HCT116 (cell line): ENCODE measurements around the gene RAMP3. TPM values are rescaled to one million over a fixed set of nuclear protein-coding genes. Genes with fewer than 3 reads are reported as not detected.
"Not testable (repeated sequence)": the region's sequence is repeated elsewhere in the genome, so short reads cannot be mapped to it uniquely, and the experiment has no call there.

Source experiments
- ATAC-seq: fragments of 200-7000 bp; cut with Tn5 transposase; 2 replicates; pipeline ENCODE4 v1.9.1; 2020; ENCODE audit warnings: mild to moderate bottlenecking, moderate library complexity
- BruUV-seq: library from RNA; stranded (reverse); fragments of 400-500 nt; replicated peaks from 2 replicates; lab custom pipeline; 2021; lab: Mats Ljungman, UMichigan
- CTCF ChIA-PET: fragments of 300-600 bp; sonication (Branson Sonifier 250); formaldehyde crosslinking; loops from one replicate; lab custom pipeline; 2021; ENCODE audit warnings: antibody characterized with exemption; lab: Charles Lee
- POLR2A ChIA-PET: fragments of 300-600, 350-600 bp; sonication (Branson Sonifier 250); formaldehyde crosslinking; loops from one replicate; lab custom pipeline; 2021; ENCODE audit warnings: antibody characterized with exemption; lab: Charles Lee
- RAD21 ChIA-PET, 2 experiments: fragments of 300-600 bp; sonication (Branson Sonifier 250); formaldehyde crosslinking; loops; one replicate each; lab custom pipeline; 2023; ENCODE audit warnings: low total read pairs in 2 of 2; ENCODE audit not compliant: uncharacterized antibody in 2 of 2, unreplicated experiment in 2 of 2, low non-redundant PET in 1 of 2; lab: Charles Lee
- DNase-seq: peaks from one replicate; pipeline ENCODE4 v3.0.0-alpha.2; 2010; ENCODE audit warnings: low read depth, low spot score
- H2AFZ ChIP-seq: fragments of 200-600 bp; shearing (Covaris generic), sonication (generic); 2 replicates; pipeline ENCODE4 v1.6.1; 2017; ENCODE audit warnings: low read depth, mixed run types, mixed read lengths, antibody characterized with exemption, low read length; ENCODE audit not compliant: poor library complexity, severe bottlenecking
- H3K27ac ChIP-seq: 2 replicates; pipeline ENCODE4 v1.5.1; 2012; ENCODE audit warnings: low read depth, low read length
- H3K27me3 ChIP-seq: fragments of 200-600 bp; sonication (generic); 2 replicates; pipeline ENCODE4 v1.6.1; 2016; ENCODE audit warnings: mixed run types, low read length, mixed read lengths; ENCODE audit not compliant: insufficient read depth
- H3K36me3 ChIP-seq, 2 experiments: fragments of 200-500 bp in 1 of 2; fragments of 200-600 bp in 1 of 2; sonication (Bioruptor generic) in 1 of 2; sonication (generic) in 1 of 2; 2 replicates each; pipeline versions ENCODE4 v1.5.1 to v1.6.1; 2014 to 2016; ENCODE audit warnings: low read length in 2 of 2, inconsistent platforms in 1 of 2, mixed read lengths in 1 of 2, mixed run types in 1 of 2; ENCODE audit not compliant: insufficient read depth in 2 of 2, control insufficient read depth in 1 of 2
- H3K4me1 ChIP-seq, 2 experiments: fragments of 200-600 bp in 1 of 2; sonication (generic) in 1 of 2; 2 replicates each; pipeline versions ENCODE4 v1.5.1 to v1.6.1; 2012 to 2017; ENCODE audit warnings: low read length in 2 of 2, inconsistent platforms in 1 of 2, mild to moderate bottlenecking in 1 of 2, mixed read lengths in 1 of 2, mixed run types in 1 of 2, moderate library complexity in 1 of 2; ENCODE audit not compliant: insufficient read depth in 2 of 2, control insufficient read depth in 1 of 2
- H3K4me2 ChIP-seq: fragments of 200-600 bp; sonication (generic); 2 replicates; pipeline ENCODE4 v1.6.1; 2017; ENCODE audit warnings: mixed run types, low read length, mixed read lengths
- H3K4me3 ChIP-seq, 2 experiments: fragments of 200-600 bp in 1 of 2; sonication (generic) in 1 of 2; replicated peaks in 1 of 2; 2 replicates each; pipeline ENCODE4 v1.5.1; 2011 to 2016; ENCODE audit warnings: low read length in 2 of 2, control low read depth in 1 of 2, low read depth in 1 of 2, mild to moderate bottlenecking in 1 of 2, mixed read lengths in 1 of 2, mixed run types in 1 of 2
- H3K79me2 ChIP-seq: fragments of 200-600 bp; sonication (generic); 2 replicates; pipeline ENCODE4 v1.6.1; 2017; ENCODE audit warnings: mild to moderate bottlenecking, mixed run types, low read length, moderate library complexity, mixed read lengths; ENCODE audit not compliant: insufficient read depth
- H3K9ac ChIP-seq: fragments of 200-600 bp; sonication (generic); 2 replicates; pipeline ENCODE4 v1.6.1; 2016; ENCODE audit warnings: low read length, mixed read lengths
- H3K9me2 ChIP-seq: fragments of 200-600 bp; sonication (generic), shearing (Covaris generic); 2 replicates; pipeline ENCODE4 v1.6.1; 2017; ENCODE audit warnings: mixed run types, mild to moderate bottlenecking, moderate library complexity; ENCODE audit not compliant: insufficient read depth
- H3K9me3 ChIP-seq, 2 experiments: fragments of 200-500 bp in 1 of 2; fragments of 200-600 bp in 1 of 2; sonication (Bioruptor generic) in 1 of 2; sonication (generic) in 1 of 2; 2 replicates each; pipeline ENCODE4 v1.6.1; 2014 to 2017; ENCODE audit warnings: low read length in 2 of 2, mixed read lengths in 2 of 2, inconsistent platforms in 1 of 2, low read depth in 1 of 2, mild to moderate bottlenecking in 1 of 2, mixed run types in 1 of 2, moderate library complexity in 1 of 2; ENCODE audit not compliant: control insufficient read depth in 1 of 2, insufficient read depth in 1 of 2
- H4K20me1 ChIP-seq: fragments of 200-600 bp; sonication (generic), shearing (Covaris generic); 2 replicates; pipeline ENCODE4 v1.6.1; 2017; ENCODE audit warnings: mixed run types, mild to moderate bottlenecking, moderate library complexity; ENCODE audit not compliant: insufficient read depth
- ATF3 ChIP-seq: IDR thresholded peaks from 2 replicates; pipeline ENCODE4 v1.6.1; 2012
- CEBPB ChIP-seq: IDR thresholded peaks from 2 replicates; pipeline ENCODE4 v1.6.1; 2012; ENCODE audit warnings: low read depth
- CTCF ChIP-seq, 3 experiments: fragments of 200-600 bp in 1 of 3; sonication (generic) in 1 of 3; IDR thresholded peaks in 2 of 3; conservative IDR thresholded peaks in 1 of 3; 2 replicates each; pipeline ENCODE4 v1.5.1; 2012 to 2017; ENCODE audit warnings: low read depth in 2 of 3, low read length in 2 of 3, antibody characterized with exemption in 1 of 3, borderline replicate concordance in 1 of 3, control low read depth in 1 of 3, mild to moderate bottlenecking in 1 of 3, mixed read lengths in 1 of 3, mixed run types in 1 of 3, moderate library complexity in 1 of 3; ENCODE audit not compliant: insufficient read depth in 1 of 3
- EGR1 ChIP-seq: IDR thresholded peaks from 2 replicates; pipeline ENCODE4 v1.6.1; 2012; ENCODE audit warnings: low read depth
- EZH2phosphoT487 ChIP-seq: fragments of 200-600 bp; IDR thresholded peaks from 2 replicates; pipeline ENCODE4 v1.6.1; 2018; ENCODE audit warnings: antibody characterized with exemption, borderline replicate concordance
- MAX ChIP-seq: IDR thresholded peaks from 2 replicates; pipeline ENCODE4 v1.6.1; 2012
- SP1 ChIP-seq: IDR thresholded peaks from 2 replicates; pipeline ENCODE4 v1.6.1; 2012; ENCODE audit warnings: low read depth
- YY1 ChIP-seq: IDR thresholded peaks from 2 replicates; pipeline ENCODE4 v1.6.1; 2011; ENCODE audit warnings: low read length, low read depth, moderate library complexity, mild to moderate bottlenecking; ENCODE audit not compliant: insufficient replicate concordance; ENCODE audit errors: extremely low read depth
- intact Hi-C: fragments of 100-400 bp; cut with micrococcal nuclease; formaldehyde crosslinking; loops from 2 replicates; pipeline ENCODE4 v1.10.0; 2022
- total RNA-seq: library from RNA; stranded (reverse); gene quantifications from one replicate; pipeline ENCODE4 v1.2.1, GENCODE V29; 2021; ENCODE audit not compliant: unreplicated experiment

The RAMP3 gene
- total RNA-seq, 1 experiment from 2014 or later = not detected

GRCh38 chr7:45151967-45152366 lies 5.6 kb upstream of the RAMP3 start:
- intact Hi-C loops = no loop called here
- CTCF ChIA-PET = no interaction called here
- H3K27ac ChIP-seq = no peak overlapping the region
- no peak for DNase-seq
- H3K9me3 ChIP-seq = no peaks in the 10 kb centered on the region
- no peak for ATAC-seq
- no peaks in the 10 kb centered on the region for H3K36me3 ChIP-seq
- no peak overlapping the region for H3K4me2 ChIP-seq
- TF ChIP-seq ATF3 (no peak), MAX (no peak), EGR1 (no peak), CEBPB (no peak), YY1 (no peak), SP1 (no peak)
- no peaks in the 10 kb centered on the region for H3K79me2 ChIP-seq
- H3K9ac ChIP-seq = no peak overlapping the region
- no TSS peak for BruUV-seq
- H3K4me3 ChIP-seq = no peak overlapping the region
- RAD21 ChIA-PET = no interaction called here
- H3K9me2 ChIP-seq = no peaks in the 10 kb centered on the region
- H2AFZ ChIP-seq = no peak overlapping the region
- POLR2A ChIA-PET = no interaction called here
- no peaks in the 10 kb centered on the region; the same call in 1 of the 2 replicates for H4K20me1 ChIP-seq
- peaks cover 0 to 7% of the 10 kb centered on the region in 2 experiments; a peak in 1 of 4 replicates for H3K4me1 ChIP-seq
- no peaks in the 10 kb centered on the region; the same call in 1 of the 2 replicates for H3K27me3 ChIP-seq

- Histone ChIP-seq H3K36me3 (no peaks in the 10 kb centered on the region), H3K9me2 (no peaks in the 10 kb centered on the region), H3K27me3 (no peaks in the 10 kb centered on the region; the same call in 1 of the 2 replicates), H4K20me1 (no peaks in the 10 kb centered on the region), H2AFZ (no peak overlapping the region), H3K27ac (no peak overlapping the region), H3K9ac (no peak overlapping the region), H3K4me1 (peaks cover 0 to 7% of the 10 kb centered on the region in 2 experiments; a peak in 1 of 4 replicates), H3K9me3 (no peaks in the 10 kb centered on the region), H3K4me3 (no peak overlapping the region), H3K4me2 (no peak overlapping the region), H3K79me2 (no peaks in the 10 kb centered on the region)
- ChIA-PET CTCF (no interaction called here), RAD21 (no interaction called here), POLR2A (no interaction called here)
- intact Hi-C loops = no loop called here
- DNase-seq (no peak), ATAC-seq (no peak)
- no TSS peak for BruUV-seq
- TF ChIP-seq CTCF (IDR thresholded peaks at IDR 0.05 in 2 of 3, conservative IDR thresholded peaks at IDR 0.05 in 1 of 3; ENCODE audit: borderline replicate concordance in 1 of 3, insufficient read depth in 1 of 3, low read depth in 2 of 3, low read length in 2 of 3) = peak in 2 of 3 experiments; percentile 4 to 6; a peak in 1 of 6 replicates
- no peak for TF ChIP-seq EZH2phosphoT487
These were observed 4.4 kb upstream of the RAMP3 start for GRCh38 chr7:45153233-45153632.

GRCh38 chr7:45153861-45154260 lies 3.7 kb upstream of the RAMP3 start:
- BruUV-seq, CTCF ChIA-PET: not testable (repeated sequence)

More at GRCh38 chr7:45153861-45154260, 3.7 kb upstream of the RAMP3 start:
- H3K27ac ChIP-seq, H3K27me3 ChIP-seq, H3K79me2 ChIP-seq, H3K4me1 ChIP-seq, H3K9me2 ChIP-seq, H4K20me1 ChIP-seq, H3K9me3 ChIP-seq, H3K9ac ChIP-seq, H3K36me3 ChIP-seq, RAD21 ChIA-PET, H3K4me3 ChIP-seq, H3K4me2 ChIP-seq, H2AFZ ChIP-seq, POLR2A ChIA-PET, ATAC-seq, DNase-seq: not testable (repeated sequence)
- intact Hi-C loops = loop anchor here (1.0 kb wide), 2 partner anchors 106 to 700 kb away; no protein-coding TSS in a partner anchor
